Endothelial cell of umbilical vein (primary cell): Measurements from ENCODE around the gene DEFB129. TPM values are rescaled to one million over a fixed set of nuclear protein-coding genes. Genes with fewer than 3 reads are reported as not detected.
"Not testable (repeated sequence)": the region's sequence is repeated elsewhere in the genome, so short reads cannot be mapped to it uniquely, and the experiment has no call there.

Experiments used
- BruUV-seq: library from RNA; stranded (reverse); fragments of 400-500 nt; replicated peaks from 2 replicates; lab custom pipeline; 2021; lab: Mats Ljungman, UMichigan
- CTCF ChIA-PET: fragments of 300-600, 350-600 bp; sonication (Branson Sonifier 250); formaldehyde crosslinking; loops from one replicate; lab custom pipeline; 2021; ENCODE audit warnings: antibody characterized with exemption, inconsistent platforms; lab: Charles Lee
- POLR2A ChIA-PET: fragments of 300-600, 350-600 bp; sonication (Branson Sonifier 250); formaldehyde crosslinking; loops from one replicate; lab custom pipeline; 2021; ENCODE audit warnings: antibody characterized with exemption, inconsistent platforms; lab: Charles Lee
- DNase-seq: peaks from one replicate; pipeline ENCODE4 v3.0.0-alpha.2; 2011; ENCODE audit warnings: low read depth, low spot score
- FAIRE-seq: peaks from 2 replicates; lab custom pipeline; 2011; peaks lifted over from hg19 to GRCh38; lab: Jason Lieb, UNC
- H2AFZ ChIP-seq: 2 replicates; pipeline ENCODE4 v1.6.0; 2012; ENCODE audit warnings: low read depth, low read length, control low read depth, inconsistent platforms
- H3K27ac ChIP-seq: 2 replicates; pipeline ENCODE4 v1.5.1; 2011; ENCODE audit warnings: low read depth, mild to moderate bottlenecking, control low read depth, low read length, moderate library complexity; ENCODE audit not compliant: insufficient read depth
- H3K27me3 ChIP-seq, 2 experiments: 2 replicates each; pipeline versions ENCODE4 v1.6.0 to v1.6.1; 2011; ENCODE audit warnings: low read length in 2 of 2, mixed read lengths in 1 of 2; ENCODE audit not compliant: control insufficient read depth in 2 of 2, insufficient read depth in 2 of 2
- H3K36me3 ChIP-seq, 2 experiments: 2 replicates in 1 of 2; 3 replicates in 1 of 2; pipeline ENCODE4 v1.5.1; 2011; ENCODE audit warnings: low read length in 2 of 2, mild to moderate bottlenecking in 1 of 2, moderate library complexity in 1 of 2; ENCODE audit not compliant: control insufficient read depth in 2 of 2, insufficient read depth in 2 of 2; ENCODE audit errors: extremely low read depth in 1 of 2
- H3K4me1 ChIP-seq: 3 replicates; pipeline ENCODE4 v1.5.1; 2011; ENCODE audit warnings: mild to moderate bottlenecking, low read length; ENCODE audit not compliant: control insufficient read depth, insufficient read depth; ENCODE audit errors: extremely low read depth
- H3K4me2 ChIP-seq: 2 replicates; pipeline ENCODE4 v1.6.1; 2011; ENCODE audit warnings: low read length, control low read depth, mixed read lengths; ENCODE audit not compliant: insufficient read depth
- H3K4me3 ChIP-seq, 3 experiments: fragments of 200-600 bp in 1 of 3; sonication (generic), shearing (Covaris generic) in 1 of 3; replicated peaks in 1 of 3; 2 replicates each; pipeline ENCODE4 v1.5.1; 2011 to 2016; ENCODE audit warnings: control low read depth in 3 of 3, low read length in 3 of 3, mild to moderate bottlenecking in 2 of 3, inconsistent platforms in 1 of 3, low read depth in 1 of 3, moderate library complexity in 1 of 3; ENCODE audit not compliant: insufficient read depth in 1 of 3
- H3K79me2 ChIP-seq: 2 replicates; pipeline ENCODE4 v1.6.0; 2012; ENCODE audit warnings: low read length, inconsistent platforms; ENCODE audit not compliant: control insufficient read depth, insufficient read depth
- H3K9ac ChIP-seq: replicated peaks from 2 replicates; pipeline ENCODE3; 2011; ENCODE audit warnings: low read length, control low read depth; ENCODE audit not compliant: insufficient read depth; ENCODE audit errors: extremely low read depth
- H3K9me1 ChIP-seq: replicated peaks from 3 replicates; pipeline ENCODE4 v1.6.0; 2011; ENCODE audit warnings: mild to moderate bottlenecking, low read length; ENCODE audit not compliant: control insufficient read depth, insufficient read depth; ENCODE audit errors: extremely low read depth
- H3K9me3 ChIP-seq: replicated peaks from 2 replicates; pipeline ENCODE4 v1.5.1; 2012; ENCODE audit warnings: low read length, inconsistent platforms; ENCODE audit not compliant: control insufficient read depth, insufficient read depth
- H4K20me1 ChIP-seq: replicated peaks from 2 replicates; pipeline ENCODE3; 2011; ENCODE audit warnings: mild to moderate bottlenecking, low read length; ENCODE audit not compliant: control insufficient read depth, insufficient read depth; ENCODE audit errors: extremely low read depth
- CTCF ChIP-seq, 2 donors: IDR thresholded peaks; 1 replicate in 1 of 2; 2 replicates in 1 of 2; pipeline ENCODE4 v1.5.1; 2011; ENCODE audit warnings: low read length in 2 of 2, mild to moderate bottlenecking in 2 of 2, moderate library complexity in 2 of 2, control low read depth in 1 of 2, inconsistent platforms in 1 of 2, low read depth in 1 of 2; ENCODE audit not compliant: insufficient read depth in 1 of 2; ENCODE audit errors: extremely low read depth in 1 of 2
- EZH2 ChIP-seq: IDR thresholded peaks from 2 replicates; pipeline ENCODE4 v1.6.1; 2012; ENCODE audit warnings: borderline replicate concordance, low read depth, mild to moderate bottlenecking, moderate library complexity, low read length, inconsistent platforms; ENCODE audit not compliant: severe bottlenecking
- FOS ChIP-seq: IDR thresholded peaks from 2 replicates; pipeline ENCODE4 v1.6.1; 2011; ENCODE audit warnings: mild to moderate bottlenecking, low read length, moderate library complexity, borderline replicate concordance; ENCODE audit not compliant: insufficient read depth
- GATA2 ChIP-seq: IDR thresholded peaks from 2 replicates; pipeline ENCODE4 v1.7.0; 2011; ENCODE audit warnings: low read depth, mild to moderate bottlenecking, moderate library complexity, mixed read lengths, low read length; ENCODE audit not compliant: insufficient read length, insufficient read depth
- JUN ChIP-seq: IDR thresholded peaks from 2 replicates; pipeline ENCODE4 v1.6.1; 2011; ENCODE audit warnings: borderline replicate concordance, low read depth; ENCODE audit not compliant: insufficient read length, insufficient read depth
- MAX ChIP-seq: IDR thresholded peaks from 2 replicates; pipeline ENCODE4 v1.6.1; 2011; ENCODE audit not compliant: insufficient read depth, insufficient read length
- MYC ChIP-seq: IDR thresholded peaks from one replicate; pipeline ENCODE4 v1.6.1; 2011; ENCODE audit warnings: mild to moderate bottlenecking, low read depth, low read length
- POLR2A ChIP-seq: IDR thresholded peaks from 2 replicates; pipeline ENCODE4 v1.6.1; 2012; ENCODE audit warnings: low read depth, mild to moderate bottlenecking, control low read depth, low read length
- POLR2AphosphoS5 ChIP-seq: IDR thresholded peaks from 2 replicates; pipeline ENCODE4 v1.6.1; 2012; ENCODE audit warnings: low read depth, mild to moderate bottlenecking, control low read depth, low read length, moderate library complexity; ENCODE audit not compliant: insufficient read depth
- dilution Hi-C: fragments of 300-500 bp; cut with MboI; formaldehyde crosslinking; loops from one replicate; pipeline ENCODE4 v1.15.0; 2019; ENCODE audit warnings: low sequenced_read_pairs; ENCODE audit not compliant: extremely low pct_ligation_motif_present
- intact Hi-C: fragments of 100-400 bp; cut with micrococcal nuclease; formaldehyde crosslinking; loops from one replicate; pipeline ENCODE4 v1.10.0; 2022
- polyA plus RNA-seq, 4 experiments: library from polyadenylated mRNA; depleted of rRNA in 3 of 4; stranded (reverse) in 3 of 4; unstranded in 1 of 4; fragments of >200 nt; gene quantifications; 2 replicates each; pipeline versions ENCODE4 v1.2.1 to v1.2.3, GENCODE V29; 2011 to 2012; ENCODE audit warnings: missing spikeins in 1 of 4
- total RNA-seq: library from RNA; stranded (reverse); gene quantifications from 2 replicates; pipeline ENCODE4 v1.2.3, GENCODE V29; 2021

DEFB129 gene
- total and polyA plus RNA-seq, 2 donors (not counting 3 experiments of a cell fraction or from before 2014, with no cell fraction given), result not detected

GRCh38 chr20:252801-253200 lies 25.7 kb downstream of the DEFB129 start:
- no peak overlapping the region for H3K4me2 ChIP-seq
- H3K4me1 ChIP-seq, result no peaks in the 10 kb centered on the region
- dilution Hi-C loops (no loop called here), intact Hi-C loops (no loop called here)
- H3K9ac ChIP-seq, result no peak overlapping the region
- no peaks in the 10 kb centered on the region for H3K9me3 ChIP-seq
- no peak for FAIRE-seq
- H3K79me2 ChIP-seq, result no peaks in the 10 kb centered on the region
- no peak for DNase-seq
- H3K36me3 ChIP-seq, result no peaks in the 10 kb centered on the region
- ChIA-PET POLR2A (no interaction called here), CTCF (no interaction called here)
- no peaks in the 10 kb centered on the region for H3K9me1 ChIP-seq
- peaks cover 5 to 18% of the 10 kb centered on the region in 2 experiments for H3K27me3 ChIP-seq
- H4K20me1 ChIP-seq, result no peaks in the 10 kb centered on the region
- no TSS peak for BruUV-seq
- no peak overlapping the region for H3K27ac ChIP-seq
- no peak overlapping the region for H2AFZ ChIP-seq
- H3K4me3 ChIP-seq, result no peak overlapping the region
- TF ChIP-seq MAX (no peak), POLR2AphosphoS5 (no peak), JUN (no peak), EZH2 (no peak), GATA2 (no peak), CTCF (IDR thresholded peaks at IDR 0.05; ENCODE audit: extremely low read depth in 1 of 2, insufficient read depth in 1 of 2, low read depth in 1 of 2, low read length in 2 of 2) (no peak), FOS (no peak), POLR2A (no peak), MYC (no peak)

- H4K20me1 ChIP-seq, FAIRE-seq, H3K9ac ChIP-seq, H3K36me3 ChIP-seq, H3K4me1 ChIP-seq, DNase-seq, BruUV-seq, dilution Hi-C loops, intact Hi-C loops, H3K9me1 ChIP-seq, H3K4me3 ChIP-seq, H3K9me3 ChIP-seq, H3K27ac ChIP-seq, CTCF ChIA-PET, H3K4me2 ChIP-seq, H3K79me2 ChIP-seq, POLR2A ChIA-PET, H2AFZ ChIP-seq: not testable (repeated sequence)
- peaks cover 10 to 24% of the 10 kb centered on the region in 2 experiments for H3K27me3 ChIP-seq
Measured at GRCh38 chr20:253447-253846, 26.4 kb downstream of the DEFB129 start.
